Non-pigmented ciliary epithelial cell (primary cell): ENCODE data around the gene NARS2.

Experiments used
- DNase-seq: peaks from one replicate; pipeline ENCODE4 v3.0.0-alpha.2; 2010; ENCODE audit warnings: low read depth

Gene NARS2

GRCh38 chr11:78432058-78432515 lies 142.6 kb downstream of the NARS2 start:
- no peak for DNase-seq

GRCh38 chr11:78429660-78430059 lies 145.0 kb downstream of the NARS2 start:
- DNase-seq, result no peak

DNA sequence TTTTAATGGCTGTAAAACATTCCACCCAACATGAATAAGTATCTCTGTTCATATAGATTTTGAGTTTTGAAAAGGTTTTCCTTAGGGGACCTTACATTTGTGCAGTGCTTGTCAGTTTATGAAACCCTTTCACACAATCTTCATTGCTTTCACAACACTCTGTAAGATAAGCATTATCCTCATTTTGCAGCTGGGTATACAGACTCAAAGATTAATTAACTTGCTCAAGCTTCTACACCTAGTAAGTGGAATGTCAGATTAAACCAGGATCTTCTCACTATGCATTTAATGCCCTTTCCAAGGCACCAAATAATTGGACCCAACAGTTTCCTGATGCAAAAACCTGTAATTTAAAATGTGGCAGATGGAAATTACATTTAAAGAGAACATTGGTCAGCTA lies 145.5 kb downstream of the NARS2 start:
- DNase-seq, result no peak

GRCh38 chr11:78428773-78429172 lies 145.9 kb downstream of the NARS2 start:
- DNase-seq, result no peak

DNA sequence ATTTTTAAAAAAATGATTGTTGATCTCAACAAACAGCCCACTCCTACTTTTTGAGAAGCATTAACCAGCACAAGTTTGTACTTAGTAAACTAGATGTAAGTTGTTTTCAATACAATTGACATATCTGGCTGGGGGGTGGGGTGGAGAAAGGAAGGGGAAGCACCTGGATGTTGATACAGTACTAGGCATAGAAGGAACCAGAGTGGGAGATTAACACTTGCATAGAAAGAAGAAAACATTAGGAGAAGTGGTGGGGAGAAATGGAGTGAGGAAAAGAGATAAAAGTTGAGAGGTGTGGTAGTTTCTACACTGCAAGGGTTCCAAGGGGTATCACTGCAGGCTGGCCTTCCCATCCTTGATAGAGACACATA lies 146.4 kb downstream of the NARS2 start:
- no peak for DNase-seq

DNA sequence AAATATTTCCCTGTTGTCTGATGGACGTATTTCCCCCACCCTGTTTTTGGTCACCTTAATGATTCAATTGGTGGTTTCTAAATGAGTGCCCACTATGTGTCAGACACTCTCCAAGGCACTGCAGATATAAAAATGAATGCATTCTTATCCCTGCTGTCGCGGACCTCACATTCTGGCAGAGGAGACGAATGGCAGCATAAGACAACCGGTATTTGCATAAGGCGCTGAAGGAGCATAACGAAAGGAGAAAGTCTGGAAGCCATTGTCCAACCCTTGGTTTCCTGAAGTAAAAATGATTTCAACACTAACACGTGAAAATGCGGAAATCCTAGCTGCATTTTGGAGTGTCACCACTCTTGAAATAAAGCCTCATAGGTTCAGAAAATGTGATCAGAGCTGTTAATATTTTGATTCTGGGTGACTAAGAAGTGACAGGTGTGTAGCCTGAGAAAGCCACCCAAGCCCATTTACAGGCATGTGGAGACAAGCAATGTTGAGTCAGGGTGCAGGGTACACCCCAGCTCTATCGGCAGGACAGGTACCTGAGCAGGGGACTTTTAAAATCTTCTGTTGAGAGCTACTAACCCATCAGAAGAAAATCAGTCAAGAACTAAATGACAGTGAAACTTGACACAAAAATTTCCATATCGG lies 146.9 kb downstream of the NARS2 start:
- DNase-seq, result no peak

DNA sequence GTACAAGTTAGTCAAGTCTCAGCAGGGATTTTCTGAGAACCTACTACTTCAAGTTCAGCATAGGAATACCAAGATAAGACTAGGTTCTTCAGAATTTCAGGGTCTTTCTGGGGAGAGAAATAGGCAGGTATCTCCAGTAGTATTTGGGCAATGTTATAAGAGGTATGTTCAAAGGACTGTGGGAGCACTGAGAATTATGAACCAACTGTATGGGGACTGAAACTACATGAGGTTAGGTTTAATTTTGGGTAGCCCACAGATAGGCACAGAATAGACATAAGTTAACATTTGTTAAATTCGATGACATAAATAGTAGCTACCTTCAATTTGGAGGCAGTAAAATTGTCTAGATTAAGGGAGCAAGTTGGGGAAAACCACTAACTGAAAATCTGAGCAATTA lies 147.8 kb downstream of the NARS2 start:
- DNase-seq, result no peak

GRCh38 chr11:78425399-78426070 lies 149.1 kb downstream of the NARS2 start:
- DNase-seq, result no peak

DNA sequence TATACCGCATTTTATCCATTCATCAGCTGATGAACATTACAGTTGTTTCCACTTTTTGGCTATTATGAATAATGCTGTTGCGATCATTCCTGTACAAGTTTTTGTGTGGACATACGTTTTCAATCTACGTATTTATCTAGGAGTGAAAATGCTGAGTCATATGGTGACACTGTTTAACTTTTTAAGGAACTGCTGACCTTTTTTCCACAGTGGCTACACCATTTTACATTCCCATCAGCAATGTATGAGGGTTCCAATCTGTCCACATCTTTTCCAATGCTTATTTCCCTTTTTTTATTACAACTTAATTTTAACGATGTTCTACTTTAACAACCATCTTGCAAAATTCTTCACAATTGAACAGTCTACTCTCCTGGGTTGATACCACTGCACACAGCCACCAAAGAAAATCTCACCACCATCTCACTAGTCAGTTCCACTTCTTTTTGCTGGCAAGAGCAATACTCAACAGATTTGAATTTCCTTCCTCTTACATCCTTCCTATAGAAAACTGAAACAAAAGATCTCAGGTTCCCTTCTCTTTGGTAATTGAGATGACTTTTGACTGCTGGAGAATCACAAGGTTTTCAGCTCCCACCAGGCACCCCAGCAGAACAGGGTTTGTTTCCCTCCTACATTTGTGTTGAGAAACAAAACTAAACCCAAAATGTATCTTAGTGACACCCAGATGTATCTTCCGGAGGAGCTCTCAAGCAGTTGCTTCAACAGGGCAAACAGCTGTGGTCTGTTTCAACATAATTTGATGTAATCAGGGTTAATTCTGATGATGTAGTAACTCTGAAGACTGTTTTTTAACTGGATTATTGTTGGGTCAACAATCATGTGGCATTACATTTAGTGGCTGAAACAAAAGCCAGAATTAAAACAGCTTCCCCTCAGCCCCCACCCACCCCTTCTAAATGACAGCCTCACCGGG lies 150.1 kb downstream of the NARS2 start:
- peak; percentile 23 for DNase-seq

GRCh38 chr11:78423241-78423640 lies 151.4 kb downstream of the NARS2 start:
- DNase-seq, result no peak

- peak; percentile 55 for DNase-seq
Measured at GRCh38 chr11:78420796-78421209, 153.9 kb downstream of the NARS2 start.

GRCh38 chr11:78420255-78420764 lies 154.4 kb downstream of the NARS2 start:
- DNase-seq, result peak; percentile 62

DNA sequence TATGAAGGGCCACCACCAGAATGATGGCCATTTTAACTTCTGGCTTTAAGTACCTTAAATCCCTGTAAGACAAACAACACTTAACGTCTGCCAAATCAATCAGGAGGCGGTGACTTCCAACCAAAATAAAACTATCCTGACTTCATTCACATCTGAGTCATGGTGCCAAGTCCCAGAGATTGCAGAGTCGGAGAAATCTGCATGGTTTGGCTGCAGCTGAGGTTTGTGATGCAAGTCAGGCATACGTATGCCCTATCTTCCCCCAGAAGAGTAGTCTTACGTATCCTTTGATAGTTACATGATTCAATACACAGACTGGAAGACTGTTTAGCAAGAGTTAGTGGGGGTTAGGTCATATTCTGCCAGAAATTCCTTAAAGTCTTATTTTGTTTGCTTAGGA lies 155.3 kb downstream of the NARS2 start:
- DNase-seq, result peak; percentile 94

- DNase-seq, result no peak
Measured at GRCh38 chr11:78418584-78419211, 156.0 kb downstream of the NARS2 start.

DNA sequence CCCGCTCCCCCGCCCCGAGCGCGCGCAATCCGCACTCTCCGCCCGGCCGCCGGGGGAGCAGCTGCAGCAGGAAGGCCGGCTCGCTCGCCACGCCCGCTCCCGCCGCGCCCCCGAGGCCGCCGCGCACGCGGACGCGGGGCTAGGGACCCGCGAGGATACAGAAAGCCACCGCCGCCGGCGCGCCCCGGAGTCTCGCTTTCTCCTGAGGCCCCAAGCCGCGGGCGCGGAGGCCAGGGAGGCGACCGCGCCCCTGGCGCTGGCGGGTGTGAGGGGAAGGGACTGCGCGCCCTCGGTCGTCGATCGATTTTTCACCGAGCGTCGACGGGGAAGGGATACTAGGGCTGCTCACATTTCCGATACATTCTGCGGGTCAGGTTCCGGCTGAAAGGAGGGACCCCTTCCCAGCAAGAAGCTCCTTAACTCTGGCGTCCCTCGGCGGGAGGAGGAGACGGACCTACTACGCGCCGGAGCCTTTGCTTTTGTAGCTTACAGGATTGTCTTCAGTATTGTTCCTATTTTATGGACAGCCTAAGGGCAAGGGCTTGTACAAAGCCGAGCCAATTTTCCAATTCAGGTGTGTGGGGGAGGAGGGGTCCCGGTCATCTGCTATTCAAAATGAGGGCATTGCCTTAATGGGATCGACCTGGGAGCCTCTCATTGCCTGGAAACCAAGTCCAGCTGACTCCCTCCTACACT lies 156.6 kb downstream of the NARS2 start:
- DNase-seq, result no peak

DNA sequence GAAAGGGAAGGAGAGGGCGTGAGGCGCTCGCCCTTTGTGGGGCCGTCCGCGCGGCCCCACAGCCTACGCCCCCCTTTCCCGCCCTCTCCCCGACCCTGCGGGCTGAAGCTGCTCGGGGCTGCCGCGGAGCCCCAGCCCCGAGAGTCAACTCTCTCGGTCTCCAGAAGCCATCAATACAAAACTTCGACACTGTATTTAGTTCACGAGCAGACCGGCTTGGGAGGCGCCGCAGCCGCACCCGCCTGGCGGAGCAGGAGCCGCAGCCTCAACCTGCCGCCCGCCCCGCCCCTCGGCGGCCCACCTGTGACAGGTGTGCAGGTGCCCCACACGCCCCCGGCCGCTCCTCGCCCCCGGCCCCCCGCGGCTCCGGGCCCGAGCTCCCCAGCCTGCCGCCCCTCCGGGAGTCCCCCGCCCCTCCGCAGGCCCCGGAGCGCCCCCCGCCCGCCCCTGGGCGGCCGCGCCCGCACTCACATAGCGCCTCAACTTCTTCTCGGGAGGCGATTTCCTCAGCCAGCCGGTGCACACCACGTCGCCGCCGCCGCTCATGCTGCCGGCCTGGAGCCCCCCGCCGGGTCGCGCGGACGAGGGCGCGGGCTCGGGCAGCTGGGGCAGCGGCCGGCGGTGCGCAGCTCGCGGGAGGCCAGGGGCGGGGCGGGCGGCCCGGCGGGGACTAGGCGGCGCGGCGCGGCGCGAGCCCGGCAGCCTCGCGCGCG lies 157.3 kb downstream of the NARS2 start, which contains the start of gene GAB2:
TSS of gene GAB2 (minus strand) at position 646 of the 713 bp plus-strand sequence. CDS start at position 546, 100 bp downstream.
- no peak for DNase-seq

- peak; percentile 43 for DNase-seq
Measured at GRCh38 chr11:78416285-78417174, 158.1 kb downstream of the NARS2 start.

- no peak for DNase-seq
Measured at GRCh38 chr11:78415338-78415737, 159.3 kb downstream of the NARS2 start.

DNA sequence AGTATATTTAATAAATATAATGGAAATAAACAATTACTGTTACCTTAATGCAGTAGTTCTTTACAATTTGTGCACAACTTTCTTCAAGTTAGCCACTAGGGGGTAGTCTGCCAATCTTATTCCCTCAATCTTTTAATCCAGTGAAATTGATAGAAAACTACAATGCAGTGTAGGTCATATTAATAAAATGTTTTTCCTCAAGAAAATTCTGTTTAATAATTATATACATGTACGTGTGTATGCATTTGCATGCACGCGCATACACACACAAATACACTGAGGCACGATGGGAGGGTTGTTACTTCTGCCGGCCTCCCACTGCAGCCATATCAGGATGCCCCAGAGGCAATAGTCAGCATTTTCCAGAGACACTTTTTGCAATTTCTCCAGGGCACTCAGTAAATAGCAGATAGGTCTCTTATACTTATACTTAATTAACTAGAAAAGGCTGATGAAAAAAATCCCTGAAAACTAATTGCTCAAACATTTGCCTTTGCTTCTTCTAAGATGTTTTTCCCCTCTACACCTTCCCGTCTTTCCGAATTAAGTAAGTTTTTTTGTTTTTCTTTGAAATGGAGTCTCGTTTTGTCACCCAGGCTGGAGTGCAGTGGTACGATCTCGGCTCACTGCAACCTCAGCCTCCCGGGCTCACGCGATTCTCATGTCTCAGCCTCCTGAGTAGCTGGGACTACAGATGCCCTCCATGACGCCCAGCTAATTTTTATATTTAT lies 160.2 kb downstream of the NARS2 start:
- no peak for DNase-seq
